Renal cortex interstitium (tissue), 11 donors: ENCODE measurements around the gene KCNG4. TPM values are rescaled to one million over a fixed set of nuclear protein-coding genes. Genes with fewer than 3 reads are reported as not detected.

Experiments
- DNase-seq, 11 donors: peaks; one replicate each; pipeline ENCODE4 v3.0.0-alpha.2; 2013; ENCODE audit warnings: low read depth in 9 of 11, low spot score in 4 of 11; ENCODE audit errors: extremely low read depth in 1 of 11
- polyA plus RNA-seq, 3 donors: library from polyadenylated mRNA; unstranded; fragments of 120-200 nt; gene quantifications; one replicate each; pipeline ENCODE4 v1.2.1, GENCODE V29; 2013; ENCODE audit not compliant: insufficient read length in 3 of 3

KCNG4 gene
- polyA plus RNA-seq, 3 donors: 0.04 to 0.05 TPM; not detected in 1

- peak in 10 of 11 donors; percentile 53 to 85 (median 70) for DNase-seq
These were observed 28.7 kb upstream of the KCNG4 start for GRCh38 chr16:84268291-84269040.

DNA sequence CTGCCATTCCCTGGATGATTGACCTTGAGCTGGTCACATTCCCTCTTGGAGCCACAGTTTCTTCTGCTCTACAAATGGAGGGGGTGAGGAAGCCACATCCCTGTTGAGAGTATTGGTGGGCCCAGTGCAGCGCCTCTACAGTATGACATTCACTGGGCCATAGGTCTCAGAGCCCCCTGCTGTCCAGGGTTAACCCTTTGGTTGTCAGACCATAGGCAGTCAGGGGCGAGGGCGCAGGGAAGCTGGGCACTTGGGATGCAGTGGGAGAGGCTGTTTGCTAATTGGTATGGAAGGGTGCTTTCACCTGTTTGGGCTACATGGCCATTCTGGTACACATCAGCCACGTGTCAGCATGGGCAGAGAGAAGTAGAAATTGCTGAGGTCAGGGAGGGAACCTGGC is 27.6 kb upstream of the KCNG4 start:
- DNase-seq: no peak

DNA sequence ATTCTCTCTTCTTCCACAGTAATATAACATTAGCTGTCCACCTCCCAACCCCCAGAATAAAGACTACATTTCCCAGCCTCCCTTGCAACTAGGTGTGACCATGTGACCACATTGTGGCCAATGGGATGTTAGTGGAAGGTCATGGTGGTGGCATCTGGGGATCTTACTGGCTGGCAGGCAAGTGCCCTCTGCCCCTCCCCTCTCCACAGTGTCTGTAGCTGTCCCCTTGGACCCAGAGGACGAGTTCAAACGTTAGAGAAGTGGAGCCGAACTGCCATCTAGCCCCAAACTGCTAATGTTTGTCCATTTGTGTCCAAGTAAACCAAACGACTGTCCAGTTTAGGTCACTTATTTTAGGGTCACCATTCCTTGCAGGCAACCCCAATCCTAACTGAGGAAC is 26.6 kb upstream of the KCNG4 start:
- peak in 4 of 11 donors; percentile 32 to 67 (median 53) for DNase-seq

DNA sequence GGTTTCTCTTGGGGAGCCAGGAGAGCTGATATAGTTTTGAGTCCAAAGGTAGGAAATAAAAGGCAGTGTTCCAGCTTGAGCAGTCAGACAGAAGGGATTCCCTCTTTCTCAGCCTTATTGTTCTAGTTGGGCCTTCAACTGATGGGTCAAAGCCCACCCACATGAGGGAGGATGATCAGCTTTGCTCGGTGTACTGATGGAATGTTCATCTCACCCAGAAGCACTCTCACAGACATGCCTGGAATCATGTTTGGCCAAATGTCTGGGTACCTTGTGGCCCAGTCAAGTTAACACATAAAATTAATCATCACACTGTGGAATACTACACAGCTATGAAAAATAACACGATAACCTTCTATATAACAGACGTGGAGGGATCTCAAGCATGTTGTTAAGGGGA is 23.1 kb upstream of the KCNG4 start:
- no peak for DNase-seq

DNA sequence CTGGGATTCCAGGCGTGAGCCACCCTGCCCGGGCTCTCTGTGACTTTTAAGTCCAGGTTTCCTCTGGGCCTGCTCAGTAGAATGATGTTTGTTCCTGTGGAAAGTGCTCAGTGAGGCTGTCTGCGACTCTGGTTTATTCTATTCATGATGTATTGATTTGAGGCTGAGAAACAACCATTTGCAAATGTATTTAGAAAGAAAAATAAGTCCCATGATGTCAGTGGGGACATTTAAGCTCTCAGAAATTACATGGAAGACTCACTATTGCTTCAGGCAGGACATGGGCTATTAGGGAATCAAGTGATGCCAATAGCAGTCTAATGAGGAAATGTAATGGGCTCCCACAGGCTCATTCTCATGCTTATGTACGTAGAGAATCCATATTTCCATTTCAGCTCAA is 22.2 kb upstream of the KCNG4 start:
- DNase-seq: no peak

DNA sequence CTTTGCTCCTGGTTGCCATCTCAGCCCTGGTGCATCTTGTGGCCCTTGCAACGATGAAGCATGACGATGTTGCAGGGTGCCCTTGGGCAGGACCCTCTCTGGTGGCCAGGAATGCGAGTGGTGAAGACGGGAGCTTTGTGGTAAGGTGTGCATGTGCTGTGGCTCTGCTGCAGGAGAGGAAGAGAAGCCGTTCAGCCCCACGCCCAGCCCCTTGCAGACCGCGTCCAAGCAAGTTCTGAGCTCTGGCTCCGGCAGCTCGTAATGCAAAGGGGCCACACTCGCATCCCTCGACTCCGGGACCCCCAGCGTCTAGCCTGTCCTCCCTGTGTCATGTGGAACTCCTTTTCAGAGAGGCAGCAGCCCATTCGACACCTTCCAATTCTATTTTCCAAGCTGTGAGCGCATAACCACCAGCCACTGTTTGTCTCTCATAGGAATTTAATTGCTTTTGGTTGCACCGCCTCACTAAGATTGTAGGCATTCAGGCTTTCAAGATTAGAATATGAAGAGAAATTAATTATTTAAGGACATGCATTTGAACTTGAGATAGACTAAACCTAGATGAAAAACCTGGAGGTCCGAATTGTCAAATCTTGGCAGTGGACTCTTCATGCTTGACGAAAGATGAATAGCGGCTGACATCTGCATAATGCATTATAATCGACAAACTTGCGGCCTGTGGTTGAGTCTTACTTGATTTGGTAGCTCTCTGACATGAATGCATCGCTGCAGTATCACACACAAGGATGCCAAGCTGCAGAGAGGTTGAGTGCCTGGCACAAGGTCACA is 21.1 kb upstream of the KCNG4 start:
- no peak for DNase-seq

GRCh38 chr16:84259691-84260090 is 19.9 kb upstream of the KCNG4 start:
- DNase-seq: no peak

DNA sequence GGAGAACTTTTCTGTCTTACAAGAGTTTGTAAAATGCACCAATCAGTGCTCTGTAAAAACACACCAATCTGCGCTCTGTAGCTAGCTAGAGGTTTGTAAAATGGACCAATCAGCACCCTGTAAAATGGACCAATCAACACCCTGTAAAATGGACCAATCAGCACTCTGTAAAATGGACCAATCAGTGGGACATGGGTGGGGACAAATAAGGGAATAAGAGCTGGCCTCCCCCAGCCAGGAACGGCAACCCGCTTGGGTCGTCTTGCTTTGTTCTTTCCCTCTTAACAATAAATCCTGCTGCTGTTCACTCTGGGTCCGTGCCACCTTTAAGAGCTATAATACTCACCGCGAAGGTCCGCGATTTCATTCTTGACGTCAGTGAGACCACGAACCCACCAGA is 18.5 kb upstream of the KCNG4 start:
- no peak for DNase-seq

DNA sequence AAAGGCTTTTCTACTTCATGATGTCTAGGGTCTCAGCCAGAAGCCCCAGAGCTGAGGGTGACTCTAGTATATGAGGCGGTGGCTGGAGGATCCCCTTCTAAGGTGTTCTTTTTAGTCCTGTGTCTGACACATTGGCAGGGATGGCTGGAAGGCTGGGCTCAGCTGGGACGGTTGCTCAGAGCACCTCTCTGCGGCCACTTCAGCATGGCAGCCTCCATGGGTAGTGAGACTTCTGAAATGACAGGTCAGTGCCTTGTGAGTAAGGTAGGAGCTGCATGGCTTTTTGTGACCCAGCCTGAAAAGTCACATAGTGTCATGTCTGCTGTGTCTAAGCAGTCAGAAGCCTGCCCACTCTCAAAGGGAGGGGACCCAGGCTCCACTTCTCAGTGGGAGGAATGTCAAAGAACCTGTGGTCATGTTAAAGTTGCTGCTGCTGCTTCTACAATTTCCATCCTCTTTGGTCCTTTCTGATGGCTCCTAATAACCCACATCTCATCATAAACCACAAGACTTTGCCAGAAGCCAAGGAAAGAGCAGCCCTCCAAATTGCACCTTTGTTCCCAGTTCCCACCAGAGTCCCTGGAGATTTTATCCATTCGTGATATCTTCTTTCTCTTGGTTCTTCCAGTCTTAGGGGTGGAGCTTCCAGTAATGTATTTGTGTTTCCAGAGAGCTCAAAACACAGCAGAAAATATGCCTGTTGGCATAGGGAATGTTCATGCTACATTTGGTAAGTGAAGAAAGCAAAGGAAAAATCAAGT is 15.4 kb upstream of the KCNG4 start:
- no peak for DNase-seq

- DNase-seq: no peak
These were observed 14.2 kb upstream of the KCNG4 start for GRCh38 chr16:84254062-84254461.

- DNase-seq: no peak
These were observed 13.4 kb upstream of the KCNG4 start for GRCh38 chr16:84253173-84253572.

GRCh38 chr16:84252184-84252583 is 12.4 kb upstream of the KCNG4 start:
- DNase-seq: no peak

- DNase-seq: no peak
These were observed 8.0 kb upstream of the KCNG4 start for GRCh38 chr16:84247844-84248243.

DNA sequence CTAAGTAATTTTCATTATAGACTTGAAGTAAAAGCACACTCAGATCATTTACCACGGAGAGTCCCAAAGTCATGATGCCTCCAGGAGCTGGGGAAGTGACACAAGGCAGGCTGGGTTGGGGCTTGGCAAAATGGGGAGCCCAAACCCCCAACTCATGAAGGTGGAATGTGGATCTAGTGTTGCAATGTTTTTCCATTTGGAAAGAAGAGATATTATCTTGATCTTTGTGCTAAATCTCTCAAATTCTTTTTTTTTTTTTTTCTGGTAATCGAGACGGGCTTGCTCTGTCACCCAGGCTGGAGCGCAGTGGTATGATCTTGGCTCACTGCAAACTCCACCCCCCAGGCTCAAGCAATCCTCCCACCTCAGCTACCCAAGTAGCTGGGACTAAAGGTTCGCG is 7.5 kb upstream of the KCNG4 start:
- no peak for DNase-seq

DNA sequence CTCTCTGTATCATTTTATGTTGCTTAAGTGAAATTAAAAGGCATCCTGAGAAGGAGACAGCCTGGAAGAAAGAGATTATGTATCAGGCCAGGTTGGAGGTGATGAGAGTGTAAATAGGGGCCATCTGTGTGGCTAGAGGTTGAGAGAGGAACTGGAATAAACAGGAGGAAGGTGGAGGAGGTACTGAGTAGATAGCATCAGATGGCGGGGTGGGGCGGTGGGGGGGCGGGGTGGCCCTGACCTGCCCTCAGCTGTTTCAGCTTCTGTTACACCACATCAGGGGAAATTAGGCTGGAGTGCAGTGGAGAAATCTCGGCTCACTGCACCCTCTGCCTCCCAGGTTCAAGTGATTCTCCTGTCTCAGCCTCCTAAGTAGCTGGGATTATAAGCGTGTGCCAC is 6.9 kb upstream of the KCNG4 start:
- DNase-seq: no peak

DNA sequence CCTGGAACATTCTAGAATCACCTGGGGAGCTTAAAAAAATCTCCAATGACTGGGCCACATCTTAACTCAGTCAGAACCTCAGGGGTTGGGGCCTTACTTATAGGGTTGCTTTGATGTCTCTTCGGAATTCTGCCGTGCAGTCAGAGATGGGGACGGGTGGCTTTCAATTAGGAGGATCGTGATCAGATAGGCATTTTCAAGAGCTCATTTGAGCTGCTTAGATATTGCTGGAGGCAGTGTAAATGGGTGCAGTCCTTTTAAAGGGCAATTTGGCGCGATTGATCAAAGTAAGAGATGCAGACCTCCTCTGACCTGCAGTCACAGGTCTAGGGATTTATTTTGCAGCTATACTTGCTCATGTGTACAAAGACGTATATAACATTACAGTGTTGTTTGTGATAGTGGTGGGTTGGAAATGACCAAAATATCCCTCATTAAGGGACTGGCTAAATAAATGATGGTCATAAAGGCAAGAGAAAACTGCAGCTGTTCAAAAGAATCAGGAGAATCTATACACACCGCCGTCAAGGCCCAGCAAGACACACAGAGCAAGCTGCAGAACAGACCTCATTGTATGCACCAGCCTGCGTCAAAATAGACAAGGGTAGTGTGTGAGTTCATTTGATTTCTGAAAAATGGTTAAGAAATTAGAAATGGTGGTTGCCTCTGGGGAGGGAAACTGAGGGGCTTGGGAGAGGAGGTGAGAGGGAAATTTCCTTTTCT is 6.3 kb upstream of the KCNG4 start:
- DNase-seq: no peak

- no peak for DNase-seq
These were observed 4.9 kb upstream of the KCNG4 start for GRCh38 chr16:84244728-84245127.

GRCh38 chr16:84243732-84244131 is 3.9 kb upstream of the KCNG4 start:
- no peak for DNase-seq

DNA sequence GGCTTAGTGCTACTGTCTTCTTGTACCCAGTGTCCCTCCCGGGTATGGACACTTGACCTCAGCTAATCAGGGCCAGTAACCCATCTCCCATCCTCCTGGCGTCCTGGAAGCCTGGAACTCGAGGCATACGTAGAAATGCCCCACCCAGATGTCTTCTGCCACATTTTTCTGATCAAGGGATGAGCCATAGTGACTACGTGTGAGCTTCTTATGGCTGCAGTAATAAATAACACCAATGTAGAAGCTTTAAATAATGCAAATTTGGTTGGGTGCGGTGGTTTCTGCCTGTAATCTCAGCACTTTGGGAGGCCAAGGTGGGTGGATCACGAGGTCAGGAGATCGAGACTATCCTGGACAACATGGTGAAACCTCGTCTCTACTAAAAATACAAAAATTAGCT is 3.0 kb upstream of the KCNG4 start:
- DNase-seq: no peak
